WI38 (cell line): ENCODE results near the gene SPEM2.

Experiments used
- H3K4me3 ChIP-seq: 2 replicates; pipeline ENCODE4 v1.5.1; 2011; ENCODE audit warnings: low read depth, mild to moderate bottlenecking, control low read depth, low read length
- TF ChIP-seq, protein P1 (sequence below): IDR thresholded peaks from 2 replicates; pipeline ENCODE4 v1.5.1; 2012; ENCODE audit warnings: low read depth, mild to moderate bottlenecking, control low read depth, low read length

The SPEM2 gene

DNA sequence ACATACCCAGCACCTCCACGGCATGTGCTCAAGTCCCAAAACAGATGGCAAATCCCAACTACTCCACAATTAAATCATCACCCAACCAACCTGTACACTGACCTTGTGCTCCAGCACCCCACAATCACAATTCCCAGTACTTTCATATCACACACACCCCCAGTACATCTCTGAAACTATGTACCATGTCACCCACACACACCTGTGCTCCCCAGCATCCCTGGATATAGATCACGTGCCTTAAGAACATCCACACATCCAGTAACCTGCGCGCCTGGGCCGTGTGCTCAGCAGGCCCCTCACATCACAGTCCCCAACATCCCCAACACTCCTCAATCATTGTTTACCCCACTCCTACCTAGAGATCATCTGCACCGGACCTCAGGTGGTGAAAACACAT is 15.7 kb upstream of the SPEM2 start:
- no peak overlapping the region for H3K4me3 ChIP-seq
- TF ChIP-seq, protein P1, sequence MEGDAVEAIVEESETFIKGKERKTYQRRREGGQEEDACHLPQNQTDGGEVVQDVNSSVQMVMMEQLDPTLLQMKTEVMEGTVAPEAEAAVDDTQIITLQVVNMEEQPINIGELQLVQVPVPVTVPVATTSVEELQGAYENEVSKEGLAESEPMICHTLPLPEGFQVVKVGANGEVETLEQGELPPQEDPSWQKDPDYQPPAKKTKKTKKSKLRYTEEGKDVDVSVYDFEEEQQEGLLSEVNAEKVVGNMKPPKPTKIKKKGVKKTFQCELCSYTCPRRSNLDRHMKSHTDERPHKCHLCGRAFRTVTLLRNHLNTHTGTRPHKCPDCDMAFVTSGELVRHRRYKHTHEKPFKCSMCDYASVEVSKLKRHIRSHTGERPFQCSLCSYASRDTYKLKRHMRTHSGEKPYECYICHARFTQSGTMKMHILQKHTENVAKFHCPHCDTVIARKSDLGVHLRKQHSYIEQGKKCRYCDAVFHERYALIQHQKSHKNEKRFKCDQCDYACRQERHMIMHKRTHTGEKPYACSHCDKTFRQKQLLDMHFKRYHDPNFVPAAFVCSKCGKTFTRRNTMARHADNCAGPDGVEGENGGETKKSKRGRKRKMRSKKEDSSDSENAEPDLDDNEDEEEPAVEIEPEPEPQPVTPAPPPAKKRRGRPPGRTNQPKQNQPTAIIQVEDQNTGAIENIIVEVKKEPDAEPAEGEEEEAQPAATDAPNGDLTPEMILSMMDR, result no peak

DNA sequence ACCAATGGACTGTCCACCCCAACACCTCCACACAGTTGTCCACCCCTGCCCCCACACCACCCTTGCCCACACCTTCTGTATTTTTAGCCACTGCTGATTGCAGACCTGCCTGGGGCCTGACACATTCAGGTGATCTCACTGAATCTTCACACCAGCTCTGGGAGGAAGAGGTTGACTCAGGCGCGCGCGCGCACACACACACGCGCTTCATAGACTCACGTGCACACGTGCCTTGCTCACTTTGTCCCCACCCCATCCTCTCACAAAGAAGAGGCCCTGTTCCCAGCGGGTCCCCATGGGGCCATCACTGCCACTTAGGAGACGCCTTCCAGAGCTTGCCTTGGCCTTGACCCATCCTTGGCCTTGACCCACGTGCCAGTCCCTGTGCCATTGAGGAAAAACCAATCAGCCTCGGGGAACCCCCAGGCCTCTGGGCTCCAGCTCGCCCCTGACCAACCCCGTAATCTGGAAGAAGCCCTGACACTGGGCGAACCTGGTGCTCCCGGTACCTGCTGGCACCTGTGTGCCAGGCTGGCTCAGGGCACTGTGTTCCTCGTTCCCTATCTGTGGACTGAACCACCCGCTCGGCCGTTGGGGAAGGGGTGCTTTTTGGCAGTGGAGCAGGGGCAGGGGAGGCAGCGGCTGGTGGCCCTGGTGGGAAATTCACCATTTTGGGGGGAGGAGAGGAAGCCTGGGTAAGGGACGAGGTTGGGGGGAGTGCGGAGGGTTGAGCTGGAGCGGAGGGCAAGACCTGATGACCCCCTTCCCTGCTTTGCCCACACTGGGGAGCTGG is 14.6 kb upstream of the SPEM2 start:
- TF ChIP-seq, protein P1, result no peak
- no peak overlapping the region for H3K4me3 ChIP-seq

- TF ChIP-seq, protein P1, result no peak
- H3K4me3 ChIP-seq, result no peak overlapping the region
These were observed 14.0 kb upstream of the SPEM2 start for GRCh38 chr17:7411427-7411750.

GRCh38 chr17:7413346-7413985 is 11.9 kb upstream of the SPEM2 start:
- TF ChIP-seq, protein P1, result no peak
- no peak overlapping the region for H3K4me3 ChIP-seq

GRCh38 chr17:7414837-7415236 is 10.6 kb upstream of the SPEM2 start:
- no peak overlapping the region for H3K4me3 ChIP-seq
- TF ChIP-seq, protein P1, result no peak

GRCh38 chr17:7415784-7416183 is 9.6 kb upstream of the SPEM2 start:
- TF ChIP-seq, protein P1, result no peak

DNA sequence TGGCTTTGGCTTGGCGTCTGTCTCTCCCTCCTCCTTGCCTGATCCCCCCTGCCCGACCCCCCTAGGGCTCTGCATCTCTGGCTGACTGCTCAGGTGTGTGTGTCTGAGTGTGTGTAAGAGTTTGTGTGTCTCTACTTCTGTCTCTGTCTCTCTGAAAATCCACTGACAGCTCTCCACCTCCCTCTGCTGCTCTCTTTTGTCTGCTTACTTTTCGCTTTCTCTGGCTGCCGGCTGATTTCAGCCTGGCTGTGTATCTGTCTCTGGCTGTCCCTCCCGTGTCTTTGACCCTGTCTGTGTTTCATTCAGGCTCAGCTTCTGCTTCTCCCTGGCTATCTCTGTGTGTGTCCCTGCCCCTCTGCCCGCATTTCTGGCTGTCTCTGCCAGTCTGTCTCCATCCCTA is 9.1 kb upstream of the SPEM2 start:
- no peak overlapping the region for H3K4me3 ChIP-seq

More at GRCh38 chr17:7415784-7416183, 9.6 kb upstream of the SPEM2 start:
- H3K4me3 ChIP-seq, result no peak overlapping the region

More for the DNA sequence above, 9.1 kb upstream of the SPEM2 start:
- TF ChIP-seq, protein P1, result no peak
